ENCODE data around the gene PKNOX2.
A peak's percentile ranks its signal among the peaks of the same experiment; 100 is the strongest.

The PKNOX2 gene

GRCh38 chr11:125285844-125286243 is 121.3 kb downstream of the PKNOX2 start:
- DNase-seq (ENCODE audit: low read depth), result no peak
- TF ChIP-seq, protein P1, sequence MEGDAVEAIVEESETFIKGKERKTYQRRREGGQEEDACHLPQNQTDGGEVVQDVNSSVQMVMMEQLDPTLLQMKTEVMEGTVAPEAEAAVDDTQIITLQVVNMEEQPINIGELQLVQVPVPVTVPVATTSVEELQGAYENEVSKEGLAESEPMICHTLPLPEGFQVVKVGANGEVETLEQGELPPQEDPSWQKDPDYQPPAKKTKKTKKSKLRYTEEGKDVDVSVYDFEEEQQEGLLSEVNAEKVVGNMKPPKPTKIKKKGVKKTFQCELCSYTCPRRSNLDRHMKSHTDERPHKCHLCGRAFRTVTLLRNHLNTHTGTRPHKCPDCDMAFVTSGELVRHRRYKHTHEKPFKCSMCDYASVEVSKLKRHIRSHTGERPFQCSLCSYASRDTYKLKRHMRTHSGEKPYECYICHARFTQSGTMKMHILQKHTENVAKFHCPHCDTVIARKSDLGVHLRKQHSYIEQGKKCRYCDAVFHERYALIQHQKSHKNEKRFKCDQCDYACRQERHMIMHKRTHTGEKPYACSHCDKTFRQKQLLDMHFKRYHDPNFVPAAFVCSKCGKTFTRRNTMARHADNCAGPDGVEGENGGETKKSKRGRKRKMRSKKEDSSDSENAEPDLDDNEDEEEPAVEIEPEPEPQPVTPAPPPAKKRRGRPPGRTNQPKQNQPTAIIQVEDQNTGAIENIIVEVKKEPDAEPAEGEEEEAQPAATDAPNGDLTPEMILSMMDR (conservative IDR thresholded peaks at IDR 0.05; ENCODE audit: control insufficient read depth, insufficient read depth, low read depth, low read length), result no peak
- no peak overlapping the region for H3K4me3 ChIP-seq (ENCODE audit: control insufficient read depth, low read depth, low read length)

DNA sequence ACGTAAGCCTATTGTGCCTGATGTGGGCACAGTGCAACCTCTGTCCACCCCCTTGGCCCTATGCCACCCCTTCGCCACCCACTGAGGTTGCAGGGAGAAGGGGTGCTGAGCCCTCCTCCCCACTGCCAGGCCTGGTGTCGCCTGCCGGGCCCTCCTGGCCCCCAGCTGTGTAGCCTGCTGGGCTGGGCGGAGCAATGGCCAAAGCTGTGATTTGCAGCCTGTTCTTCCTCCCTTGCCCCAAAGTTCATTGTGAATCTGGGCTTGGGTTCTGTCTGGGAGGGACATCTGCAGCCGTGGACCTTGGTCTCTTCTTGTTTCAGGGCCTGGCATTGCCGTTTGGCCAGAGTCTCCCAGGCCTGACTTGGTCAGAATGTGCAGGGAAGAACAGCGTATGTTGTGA is 121.9 kb downstream of the PKNOX2 start:
- no peak for DNase-seq (ENCODE audit: low read depth)
- no peak overlapping the region for H3K4me3 ChIP-seq (ENCODE audit: control insufficient read depth, low read depth, low read length)
- TF ChIP-seq, protein P1 (conservative IDR thresholded peaks at IDR 0.05; ENCODE audit: control insufficient read depth, insufficient read depth, low read depth, low read length), result no peak

- H3K4me3 ChIP-seq (ENCODE audit: control insufficient read depth, low read depth, low read length), result no peak overlapping the region
- TF ChIP-seq, protein P1 (conservative IDR thresholded peaks at IDR 0.05; ENCODE audit: control insufficient read depth, insufficient read depth, low read depth, low read length), result no peak
- DNase-seq (ENCODE audit: low read depth), result peak; percentile 24
These were observed 123.1 kb downstream of the PKNOX2 start for GRCh38 chr11:125287491-125288210.

DNA sequence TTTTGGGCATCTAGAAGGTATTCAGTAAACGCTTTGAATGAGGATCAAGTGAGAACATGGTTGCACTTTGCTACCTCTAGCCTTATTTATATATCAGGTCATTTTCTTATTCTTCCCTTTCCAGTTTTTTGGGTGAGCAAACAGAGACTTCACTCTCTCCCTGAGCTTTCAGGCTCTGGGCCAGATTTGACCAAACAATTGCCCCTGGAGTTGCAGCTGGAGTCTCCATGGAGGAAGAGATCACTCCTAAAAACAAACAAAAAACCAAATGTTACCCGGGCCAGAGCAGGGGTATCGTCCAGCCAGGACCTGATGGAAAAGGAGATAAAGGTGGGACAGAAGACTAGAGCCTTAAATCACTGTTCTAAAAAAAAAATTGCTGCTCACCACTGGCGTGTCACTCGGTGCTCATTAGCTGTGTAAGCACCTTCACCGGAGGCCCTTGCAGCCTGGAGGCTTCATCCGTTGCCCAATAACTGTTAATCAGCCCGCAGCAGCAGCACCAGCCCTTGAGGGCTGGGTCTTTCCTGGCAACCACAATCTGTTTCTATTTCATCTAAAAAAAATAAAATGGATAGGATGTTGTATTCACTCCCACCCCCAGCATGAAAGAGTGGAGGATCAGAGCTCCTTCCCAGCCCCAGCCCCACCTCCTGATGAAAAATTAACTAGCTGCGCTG is 125.0 kb downstream of the PKNOX2 start:
- no peak overlapping the region for H3K4me3 ChIP-seq (ENCODE audit: control insufficient read depth, low read depth, low read length)
- TF ChIP-seq, protein P1 (conservative IDR thresholded peaks at IDR 0.05; ENCODE audit: control insufficient read depth, insufficient read depth, low read depth, low read length), result no peak
- no peak for DNase-seq (ENCODE audit: low read depth)

DNA sequence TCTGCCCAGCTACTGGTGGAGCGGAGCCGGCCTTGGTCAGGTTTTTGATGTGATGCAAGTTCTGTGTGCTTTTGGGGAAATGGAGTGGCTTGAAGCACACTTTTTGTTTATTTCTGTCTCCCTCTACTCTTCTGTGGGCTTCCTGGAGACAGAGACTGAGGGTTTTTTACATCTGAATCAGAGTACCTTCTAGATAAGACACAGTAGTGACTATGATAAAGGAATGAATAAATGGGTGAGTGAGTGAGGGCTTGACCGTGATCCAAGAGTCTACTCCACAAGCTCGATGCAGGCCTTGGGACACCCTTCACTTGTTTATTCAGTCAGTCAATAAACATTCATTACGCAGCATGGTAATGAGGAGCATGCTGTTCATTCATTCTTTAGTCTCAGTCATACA is 125.7 kb downstream of the PKNOX2 start:
- DNase-seq (ENCODE audit: low read depth), result no peak
- H3K4me3 ChIP-seq (ENCODE audit: control insufficient read depth, low read depth, low read length), result no peak overlapping the region
- TF ChIP-seq, protein P1 (conservative IDR thresholded peaks at IDR 0.05; ENCODE audit: control insufficient read depth, insufficient read depth, low read depth, low read length), result no peak

DNA sequence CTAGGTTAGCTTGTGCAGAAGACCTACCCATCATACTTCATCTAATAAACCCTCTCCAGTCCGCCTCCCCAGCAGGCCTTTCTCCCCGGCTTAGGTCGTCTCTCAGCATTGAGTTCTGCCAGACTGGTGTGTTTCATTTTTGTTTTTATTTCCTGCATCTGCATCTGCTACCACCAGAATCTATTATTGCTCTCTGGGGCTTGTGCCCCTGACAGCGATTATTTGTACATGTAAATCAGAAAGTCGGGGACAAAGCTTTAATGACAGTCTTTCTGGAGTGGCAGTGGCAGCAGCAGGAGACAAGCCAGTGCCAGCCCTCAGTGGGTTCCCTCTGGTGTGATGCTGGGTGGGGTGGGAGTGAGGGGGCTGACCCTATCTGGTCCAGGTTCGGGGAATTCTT is 127.5 kb downstream of the PKNOX2 start:
- H3K4me3 ChIP-seq (ENCODE audit: control insufficient read depth, low read depth, low read length), result no peak overlapping the region
- TF ChIP-seq, protein P1 (conservative IDR thresholded peaks at IDR 0.05; ENCODE audit: control insufficient read depth, insufficient read depth, low read depth, low read length), result no peak
- no peak for DNase-seq (ENCODE audit: low read depth)

Data from fibroblast of mammary gland (primary cell).